GM19438 (cell line): Measurements from ENCODE around the gene AGO4.

ENCODE experiments used
- ATAC-seq: cut with Tn5 transposase; IDR thresholded peaks from one replicate; pipeline ENCODE4 v1.9.1; 2021; ENCODE audit warnings: low read depth; ENCODE audit not compliant: unreplicated experiment

AGO4 gene

DNA sequence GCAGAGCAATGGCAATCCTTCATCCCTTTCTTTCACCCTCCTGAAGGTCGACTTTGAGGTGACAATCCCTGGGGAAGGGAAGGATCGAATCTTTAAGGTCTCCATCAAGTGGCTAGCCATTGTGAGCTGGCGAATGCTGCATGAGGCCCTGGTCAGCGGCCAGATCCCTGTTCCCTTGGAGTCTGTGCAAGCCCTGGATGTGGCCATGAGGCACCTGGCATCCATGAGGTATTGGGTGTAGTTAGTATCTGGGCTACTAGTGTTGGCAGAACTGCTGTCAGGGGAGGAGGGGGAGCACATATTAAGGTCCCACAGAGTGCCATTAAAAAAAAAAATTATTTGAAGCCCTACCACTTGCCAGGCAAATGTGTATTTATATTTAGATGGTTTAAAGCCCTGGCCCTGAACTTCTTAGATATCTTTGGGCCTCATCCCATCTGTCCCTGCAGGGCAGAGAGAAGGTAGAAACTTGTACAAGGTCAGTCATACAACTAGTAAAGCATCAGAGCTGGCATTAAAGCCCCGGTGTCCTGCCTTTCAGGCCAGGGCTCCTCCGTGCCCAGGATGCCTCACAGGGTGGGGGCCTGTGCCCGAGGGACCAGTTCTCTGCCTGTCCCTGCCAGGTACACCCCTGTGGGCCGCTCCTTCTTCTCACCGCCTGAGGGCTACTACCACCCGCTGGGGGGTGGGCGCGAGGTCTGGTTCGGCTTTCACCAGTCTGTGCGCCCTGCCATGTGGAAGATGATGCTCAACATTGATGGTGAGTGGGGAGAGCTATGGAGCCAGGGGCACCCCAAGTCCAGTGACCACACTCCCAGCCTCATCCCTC, 85.4 kb downstream of the AGO4 start:
- no peak for ATAC-seq

DNA sequence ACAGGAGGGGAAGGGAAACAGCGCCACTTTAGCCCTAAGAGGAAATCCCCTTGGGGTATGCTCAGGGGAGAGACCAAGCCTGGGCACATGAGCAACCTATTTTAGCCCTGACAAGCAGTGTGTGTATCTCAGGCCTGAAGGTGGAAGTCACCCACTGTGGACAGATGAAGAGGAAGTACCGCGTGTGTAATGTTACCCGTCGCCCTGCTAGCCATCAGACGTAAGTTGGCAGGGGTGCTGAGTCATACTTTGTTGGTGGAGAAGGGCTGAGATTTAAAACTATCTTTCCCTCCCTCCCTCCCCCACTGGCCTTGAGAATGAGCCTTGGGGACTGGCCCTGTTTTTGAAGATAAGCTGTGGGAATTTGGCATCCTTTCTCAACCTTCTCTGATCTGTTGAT, 86.4 kb downstream of the AGO4 start:
- ATAC-seq, result no peak

DNA sequence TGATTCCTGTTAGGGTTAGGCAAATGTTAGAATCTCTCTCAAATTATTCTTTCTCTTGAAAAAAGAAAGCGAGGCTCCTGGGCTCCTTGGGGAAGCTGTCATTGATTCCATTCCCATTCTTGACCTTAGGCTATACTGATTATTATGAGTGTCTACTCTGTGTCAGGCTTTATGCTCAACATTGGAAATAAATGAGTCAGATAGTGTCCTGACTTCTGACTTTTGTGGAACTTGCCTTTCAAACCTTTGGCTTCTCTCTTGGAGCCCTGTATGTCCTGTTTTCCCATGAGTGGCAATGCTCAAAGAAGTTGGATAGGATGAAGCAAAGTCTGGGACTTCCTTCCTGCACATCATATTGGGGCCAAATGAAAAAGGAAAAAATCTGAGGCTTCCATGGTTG, 86.8 kb downstream of the AGO4 start:
- ATAC-seq, result no peak

DNA sequence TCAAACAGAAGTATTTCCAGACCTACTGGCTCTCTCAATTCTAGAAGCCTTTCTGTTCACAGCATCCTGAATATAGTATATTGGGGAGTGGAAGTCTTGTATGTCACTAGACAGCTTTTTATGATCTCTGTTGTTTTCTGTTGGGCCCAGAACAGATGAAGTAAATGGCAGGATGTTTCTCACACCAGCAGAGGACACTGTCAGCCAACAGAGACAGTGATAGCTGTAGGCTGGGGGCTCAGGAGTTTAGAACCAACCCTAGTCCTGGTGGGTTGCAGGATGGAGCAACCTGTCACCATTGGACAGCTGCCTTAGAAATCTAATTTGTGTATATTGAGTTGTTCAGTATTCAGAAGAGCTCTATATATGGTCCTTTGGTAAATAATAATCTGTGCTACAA, 92.1 kb downstream of the AGO4 start:
- no peak for ATAC-seq

DNA sequence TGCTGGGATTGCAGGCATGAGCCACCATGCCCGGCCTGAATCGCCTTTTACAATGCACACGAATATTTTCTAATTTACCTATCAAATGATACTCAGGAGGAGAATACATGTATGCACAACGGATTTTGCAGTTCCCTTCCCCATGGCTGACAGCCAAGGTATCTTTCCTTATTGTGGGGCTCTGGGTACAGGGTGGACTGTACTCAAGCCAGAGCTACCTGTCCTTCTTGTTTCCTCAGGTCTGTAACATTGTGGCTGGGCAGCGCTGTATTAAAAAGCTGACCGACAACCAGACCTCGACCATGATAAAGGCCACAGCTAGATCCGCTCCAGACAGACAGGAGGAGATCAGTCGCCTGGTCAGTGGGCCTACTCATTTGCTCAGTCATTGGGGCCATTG, 93.4 kb downstream of the AGO4 start:
- ATAC-seq, result no peak

DNA sequence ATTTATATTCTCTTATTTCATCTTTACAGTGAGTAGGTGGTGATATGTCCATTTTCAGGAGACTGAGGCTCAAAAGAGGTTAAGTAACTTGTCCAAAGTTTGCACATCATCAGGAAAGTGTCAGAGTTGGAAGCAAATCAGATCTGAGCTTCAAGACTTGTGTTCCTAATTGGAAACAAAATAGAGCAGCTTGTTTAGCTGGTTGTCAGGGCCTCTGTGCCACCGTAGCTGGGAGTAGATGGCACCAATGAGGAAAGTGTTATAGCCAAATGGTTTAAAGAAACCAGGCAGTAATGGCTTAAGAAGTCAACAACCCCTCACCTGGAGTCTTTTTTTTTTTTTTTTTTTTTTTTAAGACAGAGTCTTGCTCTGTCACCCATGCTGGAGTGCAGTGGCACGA, 94.9 kb downstream of the AGO4 start:
- no peak for ATAC-seq
